Measurements from ENCODE around the gene PSMC2. TPM values are rescaled to one million over a fixed set of nuclear protein-coding genes. Genes with fewer than 3 reads are reported as not detected.

PSMC2 gene
- total and polyA plus RNA-seq, 10 of the 15 experiments (the other 5 are each of a cell fraction or from before 2014, with no cell fraction given): 117 to 347 (median 220) TPM

DNA sequence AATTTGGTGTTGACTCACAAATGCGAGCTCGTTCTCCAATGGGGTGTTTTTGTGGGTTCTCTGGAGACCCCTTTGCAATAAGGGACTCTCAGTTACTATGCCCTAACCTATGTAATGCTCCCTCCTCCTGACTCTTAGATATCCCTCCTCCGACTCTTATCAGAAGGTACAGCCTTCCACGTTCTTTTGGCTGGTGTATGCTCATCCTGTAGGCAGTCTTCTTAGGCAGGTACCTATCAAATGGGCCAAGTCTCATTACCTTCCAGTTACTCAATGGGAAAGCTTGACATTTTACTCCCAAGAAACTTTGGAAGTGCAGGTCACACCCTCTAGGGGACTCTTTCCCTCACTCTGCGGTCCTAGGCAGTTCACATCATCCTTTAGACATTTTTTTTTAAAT is 66.0 kb downstream of the PSMC2 start (continued):
- TF ChIP-seq, protein P1, sequence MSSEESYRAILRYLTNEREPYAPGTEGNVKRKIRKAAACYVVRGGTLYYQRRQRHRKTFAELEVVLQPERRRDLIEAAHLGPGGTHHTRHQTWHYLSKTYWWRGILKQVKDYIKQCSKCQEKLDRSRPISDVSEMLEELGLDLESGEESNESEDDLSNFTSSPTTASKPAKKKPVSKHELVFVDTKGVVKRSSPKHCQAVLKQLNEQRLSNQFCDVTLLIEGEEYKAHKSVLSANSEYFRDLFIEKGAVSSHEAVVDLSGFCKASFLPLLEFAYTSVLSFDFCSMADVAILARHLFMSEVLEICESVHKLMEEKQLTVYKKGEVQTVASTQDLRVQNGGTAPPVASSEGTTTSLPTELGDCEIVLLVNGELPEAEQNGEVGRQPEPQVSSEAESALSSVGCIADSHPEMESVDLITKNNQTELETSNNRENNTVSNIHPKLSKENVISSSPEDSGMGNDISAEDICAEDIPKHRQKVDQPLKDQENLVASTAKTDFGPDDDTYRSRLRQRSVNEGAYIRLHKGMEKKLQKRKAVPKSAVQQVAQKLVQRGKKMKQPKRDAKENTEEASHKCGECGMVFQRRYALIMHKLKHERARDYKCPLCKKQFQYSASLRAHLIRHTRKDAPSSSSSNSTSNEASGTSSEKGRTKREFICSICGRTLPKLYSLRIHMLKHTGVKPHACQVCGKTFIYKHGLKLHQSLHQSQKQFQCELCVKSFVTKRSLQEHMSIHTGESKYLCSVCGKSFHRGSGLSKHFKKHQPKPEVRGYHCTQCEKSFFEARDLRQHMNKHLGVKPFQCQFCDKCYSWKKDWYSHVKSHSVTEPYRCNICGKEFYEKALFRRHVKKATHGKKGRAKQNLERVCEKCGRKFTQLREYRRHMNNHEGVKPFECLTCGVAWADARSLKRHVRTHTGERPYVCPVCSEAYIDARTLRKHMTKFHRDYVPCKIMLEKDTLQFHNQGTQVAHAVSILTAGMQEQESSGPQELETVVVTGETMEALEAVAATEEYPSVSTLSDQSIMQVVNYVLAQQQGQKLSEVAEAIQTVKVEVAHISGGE (CRISPR knock-in tag; IDR thresholded peaks at IDR 0.05): no peak

DNA sequence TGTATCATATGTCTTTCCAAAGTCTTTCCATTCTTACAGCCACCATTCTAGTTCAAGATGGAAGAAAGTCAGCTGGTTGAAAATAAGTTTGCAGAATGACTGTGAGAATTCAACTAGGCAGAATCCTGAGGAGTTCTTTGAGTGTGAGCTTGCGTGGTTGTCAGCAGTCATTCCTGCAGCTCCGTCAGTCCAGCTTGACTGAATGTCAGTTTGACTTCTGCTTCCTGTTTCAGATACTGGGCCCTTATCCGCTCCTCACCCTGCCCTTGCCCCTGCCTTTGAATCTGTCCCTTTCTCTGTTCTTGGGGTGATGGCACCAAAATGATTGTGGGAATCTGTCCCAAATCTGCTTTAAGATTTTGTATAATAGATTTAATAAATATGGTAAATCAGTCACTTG is 70.8 kb downstream of the PSMC2 start:
- H3K79me2 ChIP-seq (ENCODE audit: control insufficient read depth, insufficient read depth, low read length): no peaks in the 10 kb centered on the region
- WGBS (ENCODE audit: insufficient coverage, insufficient replicate concordance, low lambda C conversion rate, missing lambda C conversion rate): 63% methylated on average over 3 of the region's 3 CpGs
- no peaks in the 10 kb centered on the region for H3K36me3 ChIP-seq (ENCODE audit: control insufficient read depth in 2 of 2, insufficient read depth in 2 of 2, low read length in 1 of 2)
- FAIRE-seq (no peak), ATAC-seq (no peak), DNase-seq (ENCODE audit: low read depth, low spot score) (no peak)
- no peak overlapping the region for H2AFZ ChIP-seq (ENCODE audit: control insufficient read depth, low read depth, low read length)
- no peak overlapping the region for H3K4me2 ChIP-seq (ENCODE audit: control insufficient read depth, insufficient read depth)
- no peaks in the 10 kb centered on the region for H3K9me3 ChIP-seq (replicated peaks; ENCODE audit: control insufficient read depth, insufficient read depth, low read length)
- RAD21 ChIA-PET (ENCODE audit: unreplicated experiment): no interaction called here
- CTCF ChIA-PET: interaction anchor here (0.6 to 0.9 kb wide), 2 partner anchors 12 to 13 kb away, joined by 3 to 4 read pairs; no protein-coding TSS in a partner anchor
- SMC1A ChIA-PET (ENCODE audit: uncharacterized antibody, unreplicated experiment): interaction anchor here (1.0 to 1.3 kb wide), 2 partner anchors 8 to 12 kb away, joined by 3 read pairs; no protein-coding TSS in a partner anchor
- no TSS peak for BruUV-seq (replicated peaks)
- intact Hi-C loops (cut with micrococcal nuclease; ENCODE audit: unreplicated experiment): no loop called here
- in situ Hi-C loops (cut with MboI): no loop called here
- H3K9ac ChIP-seq (ENCODE audit: control insufficient read depth, insufficient read depth, low read length): no peak overlapping the region
- no peaks in the 10 kb centered on the region; a peak in 1 of 4 replicates for H3K27me3 ChIP-seq (replicated peaks in 1 of 2; ENCODE audit: control insufficient read depth in 2 of 2, insufficient read depth in 2 of 2, low read length in 1 of 2)
- no peak for TF ChIP-seq JUNB (IDR thresholded peaks at IDR 0.05)
- TF ChIP-seq TBL1XR1 (IDR thresholded peaks at IDR 0.05; ENCODE audit: low read depth, low read length): no peak
- TF ChIP-seq IKZF2 (IDR thresholded peaks at IDR 0.05): no peak
- TF ChIP-seq RAD51 (IDR thresholded peaks at IDR 0.05): no peak
- TF ChIP-seq, protein P2, sequence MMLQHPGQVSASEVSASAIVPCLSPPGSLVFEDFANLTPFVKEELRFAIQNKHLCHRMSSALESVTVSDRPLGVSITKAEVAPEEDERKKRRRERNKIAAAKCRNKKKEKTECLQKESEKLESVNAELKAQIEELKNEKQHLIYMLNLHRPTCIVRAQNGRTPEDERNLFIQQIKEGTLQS (IDR thresholded peaks at IDR 0.05; ENCODE audit: borderline replicate concordance, extremely low read depth, low read depth, low read length): no peak
- TF ChIP-seq SMAD5 (IDR thresholded peaks at IDR 0.05; ENCODE audit: low read depth): no peak
- no peak for TF ChIP-seq ASH2L (IDR thresholded peaks at IDR 0.05; ENCODE audit: borderline replicate concordance, low read depth)
- TF ChIP-seq, protein P3, sequence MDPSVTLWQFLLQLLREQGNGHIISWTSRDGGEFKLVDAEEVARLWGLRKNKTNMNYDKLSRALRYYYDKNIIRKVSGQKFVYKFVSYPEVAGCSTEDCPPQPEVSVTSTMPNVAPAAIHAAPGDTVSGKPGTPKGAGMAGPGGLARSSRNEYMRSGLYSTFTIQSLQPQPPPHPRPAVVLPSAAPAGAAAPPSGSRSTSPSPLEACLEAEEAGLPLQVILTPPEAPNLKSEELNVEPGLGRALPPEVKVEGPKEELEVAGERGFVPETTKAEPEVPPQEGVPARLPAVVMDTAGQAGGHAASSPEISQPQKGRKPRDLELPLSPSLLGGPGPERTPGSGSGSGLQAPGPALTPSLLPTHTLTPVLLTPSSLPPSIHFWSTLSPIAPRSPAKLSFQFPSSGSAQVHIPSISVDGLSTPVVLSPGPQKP (IDR thresholded peaks at IDR 0.05; ENCODE audit: low read depth, low read length): no peak
- no peak for TF ChIP-seq MYB (IDR thresholded peaks at IDR 0.05; ENCODE audit: borderline replicate concordance, low read depth, low read length)
- TF ChIP-seq SRF (IDR thresholded peaks at IDR 0.05; ENCODE audit: low read depth in 2 of 2, low read length in 2 of 2): no peak
- POLR2A ChIA-PET: no interaction called here
- no peaks in the 10 kb centered on the region for H4K20me1 ChIP-seq (ENCODE audit: control insufficient read depth, insufficient read depth)
- no peak overlapping the region for H3K4me3 ChIP-seq
- H3K27ac ChIP-seq (ENCODE audit: control insufficient read depth, insufficient read depth): no peak overlapping the region
- H3K4me1 ChIP-seq (ENCODE audit: control insufficient read depth, insufficient read depth, low read length): no peaks in the 10 kb centered on the region
